Suppressor macrophage treated with lipopolysaccharide for 4 hours (primary cell): ENCODE measurements around the gene CACNA2D3.

Source experiments
- DNase-seq: peaks from one replicate; pipeline ENCODE4 v3.0.0-alpha.2; 2020

CACNA2D3 gene

GRCh38 chr3:54709785-54710184, 587.4 kb downstream of the CACNA2D3 start:
- DNase-seq, result no peak

GRCh38 chr3:54710954-54711353, 588.6 kb downstream of the CACNA2D3 start:
- DNase-seq, result no peak

GRCh38 chr3:54712539-54712938, 590.2 kb downstream of the CACNA2D3 start:
- no peak for DNase-seq

- no peak for DNase-seq
Measured at GRCh38 chr3:54713031-54713430, 590.7 kb downstream of the CACNA2D3 start.

GRCh38 chr3:54713455-54713854, 591.1 kb downstream of the CACNA2D3 start:
- DNase-seq, result no peak

GRCh38 chr3:54714035-54714434, 591.7 kb downstream of the CACNA2D3 start:
- no peak for DNase-seq

GRCh38 chr3:54717506-54717905, 595.2 kb downstream of the CACNA2D3 start:
- no peak for DNase-seq

- no peak for DNase-seq
Measured at GRCh38 chr3:54719914-54720313, 597.6 kb downstream of the CACNA2D3 start.

GRCh38 chr3:54720604-54721003, 598.3 kb downstream of the CACNA2D3 start:
- DNase-seq, result no peak

- DNase-seq, result no peak
Measured at GRCh38 chr3:54731732-54732445, 609.5 kb downstream of the CACNA2D3 start.

GRCh38 chr3:54733106-54734006, 611.0 kb downstream of the CACNA2D3 start:
- no peak for DNase-seq

GRCh38 chr3:54736459-54736858, 614.1 kb downstream of the CACNA2D3 start:
- no peak for DNase-seq

- DNase-seq, result no peak
Measured at GRCh38 chr3:54743755-54744154, 621.4 kb downstream of the CACNA2D3 start.

GRCh38 chr3:54744291-54744690, 621.9 kb downstream of the CACNA2D3 start:
- DNase-seq, result no peak

- DNase-seq, result no peak
Measured at GRCh38 chr3:54745843-54746242, 623.5 kb downstream of the CACNA2D3 start.

- no peak for DNase-seq
Measured at GRCh38 chr3:54746722-54747121, 624.4 kb downstream of the CACNA2D3 start.

GRCh38 chr3:54755756-54756155, 633.4 kb downstream of the CACNA2D3 start:
- no peak for DNase-seq

- DNase-seq, result no peak
Measured at GRCh38 chr3:54756330-54756731, 634.0 kb downstream of the CACNA2D3 start.

GRCh38 chr3:54758461-54758860, 636.1 kb downstream of the CACNA2D3 start:
- no peak for DNase-seq

- no peak for DNase-seq
Measured at GRCh38 chr3:54759166-54759565, 636.8 kb downstream of the CACNA2D3 start.

- DNase-seq, result no peak
Measured at GRCh38 chr3:54760201-54760600, 637.8 kb downstream of the CACNA2D3 start.

GRCh38 chr3:54761637-54762036, 639.3 kb downstream of the CACNA2D3 start:
- DNase-seq, result no peak

GRCh38 chr3:54764911-54765310, 642.6 kb downstream of the CACNA2D3 start:
- no peak for DNase-seq

- no peak for DNase-seq
Measured at GRCh38 chr3:54771050-54771449, 648.7 kb downstream of the CACNA2D3 start.
